Fibroblast of skin of left quadriceps (primary cell): Measurements from ENCODE around the gene LONP1.
"Not testable (repeated sequence)": the region's sequence is repeated elsewhere in the genome, so short reads cannot be mapped to it uniquely, and the experiment has no call there.

ENCODE experiments used
- DNase-seq, 2 experiments: peaks; one replicate each; pipeline ENCODE4 v3.0.0-alpha.2; 2013; ENCODE audit warnings: low read depth in 2 of 2

Gene LONP1

GRCh38 chr19:5719961-5720790 lies at the start of gene LONP1, which contains the start of gene CATSPERD:
LONP1 (minus strand) TSS chr19:5720146; CDS start chr19:5720132, 14 bp downstream.
CATSPERD (plus strand) TSS chr19:5720637; CDS start chr19:5720738, 101 bp downstream.
- peak; percentile 98 for DNase-seq

GRCh38 chr19:5767949-5768348 lies 48.0 kb upstream of the LONP1 start:
- no peak for DNase-seq

GRCh38 chr19:5765220-5765619 lies 45.3 kb upstream of the LONP1 start:
- no peak for DNase-seq

- DNase-seq = no peak
These were observed 42.8 kb upstream of the LONP1 start for GRCh38 chr19:5762608-5763217.

GRCh38 chr19:5753743-5754142 lies 33.8 kb upstream of the LONP1 start:
- no peak for DNase-seq

- no peak for DNase-seq
These were observed 31.8 kb upstream of the LONP1 start for GRCh38 chr19:5751709-5752108.

- no peak for DNase-seq
These were observed 29.6 kb upstream of the LONP1 start for GRCh38 chr19:5749505-5749904.

- DNase-seq = not testable (repeated sequence)
These were observed 29.0 kb upstream of the LONP1 start for GRCh38 chr19:5748920-5749319.

- DNase-seq = not testable (repeated sequence)
These were observed 25.1 kb upstream of the LONP1 start for GRCh38 chr19:5744999-5745398.

GRCh38 chr19:5743630-5744029 lies 23.7 kb upstream of the LONP1 start:
- DNase-seq = no peak

GRCh38 chr19:5742051-5742450 lies 22.1 kb upstream of the LONP1 start:
- DNase-seq = no peak

- no peak for DNase-seq
These were observed 18.5 kb upstream of the LONP1 start for GRCh38 chr19:5738423-5738822.

- DNase-seq = not testable (repeated sequence)
These were observed 13.2 kb upstream of the LONP1 start for GRCh38 chr19:5733172-5733571.

- DNase-seq = no peak
These were observed 7.6 kb upstream of the LONP1 start for GRCh38 chr19:5727453-5728050.

- no peak for DNase-seq
These were observed 529 bp downstream of the LONP1 start for GRCh38 chr19:5719274-5719960.

- peak; percentile 84 to 85 for DNase-seq
These were observed 1.2 kb downstream of the LONP1 start for GRCh38 chr19:5718579-5719273.

GRCh38 chr19:5718037-5718578 lies 1.8 kb downstream of the LONP1 start:
- DNase-seq = no peak

GRCh38 chr19:5717215-5717935 lies 2.6 kb downstream of the LONP1 start:
- DNase-seq = no peak

- DNase-seq = no peak
These were observed 5.1 kb downstream of the LONP1 start for GRCh38 chr19:5714816-5715215.

GRCh38 chr19:5713228-5713627 lies 6.7 kb downstream of the LONP1 start:
- no peak for DNase-seq
